ENCODE measurements around the gene STRN3.
"Not testable (repeated sequence)": the region's sequence is repeated elsewhere in the genome, so short reads cannot be mapped to it uniquely, and the experiment has no call there.

Gene STRN3

GRCh38 chr14:30966415-30967363 is 59.5 kb downstream of the STRN3 start:
- no peak for FAIRE-seq

DNA sequence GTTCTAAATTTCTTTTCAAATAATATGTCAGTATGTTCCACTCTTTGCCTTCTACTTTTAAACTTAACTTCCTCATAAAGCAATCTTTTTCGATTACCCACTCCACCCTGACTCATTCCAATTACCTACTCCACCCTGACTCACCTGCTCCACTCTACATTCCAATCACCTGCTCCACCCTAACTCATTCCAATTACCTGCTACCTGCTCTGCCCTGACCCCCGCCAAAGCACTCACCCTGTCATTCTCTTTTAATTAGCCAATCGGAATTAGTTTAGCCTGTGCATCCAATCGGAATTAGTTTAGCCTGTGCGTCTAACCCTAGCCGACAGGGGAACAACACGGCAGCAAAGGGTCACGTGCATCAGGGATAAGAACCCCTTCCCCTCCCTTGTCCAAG is 60.3 kb downstream of the STRN3 start:
- FAIRE-seq = not testable (repeated sequence)

DNA sequence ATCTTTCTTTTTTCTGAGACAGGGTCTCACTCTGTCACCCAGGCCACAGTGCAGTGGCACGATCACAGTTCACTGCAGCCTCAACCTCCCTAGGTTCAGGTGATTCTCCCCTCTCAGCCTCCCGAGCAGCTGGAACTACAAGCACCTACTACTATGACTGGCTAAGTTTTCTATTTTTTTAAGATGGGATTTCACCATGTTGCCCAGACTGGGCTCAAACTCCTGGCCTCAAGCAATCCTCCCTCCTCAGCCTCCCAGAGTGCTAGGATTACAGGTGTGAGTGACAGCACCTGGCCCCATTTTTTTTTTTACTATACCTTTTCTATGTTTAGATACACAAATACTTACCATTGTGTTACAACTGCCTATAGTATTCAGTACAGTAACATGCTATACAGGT is 63.6 kb downstream of the STRN3 start:
- not testable (repeated sequence) for FAIRE-seq

- no peak for FAIRE-seq
These were observed 64.8 kb downstream of the STRN3 start for GRCh38 chr14:30961330-30961729.

DNA sequence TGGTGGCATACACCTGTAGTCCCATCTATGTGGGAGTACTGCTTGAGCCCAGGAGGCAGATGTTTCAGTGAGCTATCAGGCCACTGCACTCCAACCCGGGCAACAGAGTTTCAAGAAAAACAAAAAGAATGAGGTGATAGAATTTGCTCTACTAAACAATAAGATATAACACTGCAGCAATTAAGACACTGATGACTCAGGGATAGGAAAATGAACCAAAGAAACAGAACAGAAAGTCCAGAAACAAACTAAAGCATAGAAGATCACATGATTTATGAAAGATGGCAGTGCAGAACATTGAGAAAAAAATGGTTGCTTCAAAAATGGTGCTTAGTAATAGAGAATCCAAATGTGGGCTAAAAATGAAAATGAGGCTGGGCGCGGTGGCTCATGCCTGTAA is 66.0 kb downstream of the STRN3 start:
- no peak for FAIRE-seq

DNA sequence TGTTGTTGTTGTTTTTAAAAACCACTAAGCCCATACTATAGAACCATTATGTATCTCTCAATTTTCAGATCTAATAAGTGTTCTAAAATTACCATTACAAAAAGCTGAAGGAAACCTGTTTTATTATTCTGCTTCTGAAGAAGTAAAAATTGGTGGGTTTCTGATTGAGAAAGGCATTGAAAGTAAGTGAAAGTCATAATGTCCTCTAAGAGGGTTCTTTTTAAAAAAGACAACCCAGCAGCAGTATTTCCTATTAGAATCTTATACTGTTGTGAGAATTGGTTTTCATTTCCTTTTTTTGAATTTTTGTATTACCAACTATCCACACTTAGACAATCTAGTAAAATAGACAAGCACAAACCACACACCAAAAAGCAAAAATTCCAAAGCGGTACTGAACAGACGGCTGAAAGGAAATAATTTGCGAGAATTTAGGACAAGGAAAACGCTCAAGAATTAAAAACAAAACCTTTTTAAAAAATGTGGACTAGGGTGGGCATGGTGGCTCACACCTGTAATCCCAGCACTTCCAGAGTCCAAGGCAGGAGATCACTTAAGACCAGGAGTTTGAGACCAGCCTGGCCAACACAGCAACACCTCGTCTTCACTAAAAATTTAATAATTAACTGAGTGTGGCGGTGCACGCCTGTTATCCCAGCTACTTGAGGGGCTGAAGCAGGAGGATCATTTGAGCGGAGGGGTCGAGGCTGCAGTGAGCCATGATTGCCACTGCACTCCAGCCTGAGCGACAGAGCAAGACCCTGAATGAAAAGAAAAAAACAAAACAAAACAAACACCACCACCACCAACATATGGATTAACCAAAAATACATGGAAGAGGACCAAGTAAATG is 67.4 kb downstream of the STRN3 start:
- no peak for FAIRE-seq

DNA sequence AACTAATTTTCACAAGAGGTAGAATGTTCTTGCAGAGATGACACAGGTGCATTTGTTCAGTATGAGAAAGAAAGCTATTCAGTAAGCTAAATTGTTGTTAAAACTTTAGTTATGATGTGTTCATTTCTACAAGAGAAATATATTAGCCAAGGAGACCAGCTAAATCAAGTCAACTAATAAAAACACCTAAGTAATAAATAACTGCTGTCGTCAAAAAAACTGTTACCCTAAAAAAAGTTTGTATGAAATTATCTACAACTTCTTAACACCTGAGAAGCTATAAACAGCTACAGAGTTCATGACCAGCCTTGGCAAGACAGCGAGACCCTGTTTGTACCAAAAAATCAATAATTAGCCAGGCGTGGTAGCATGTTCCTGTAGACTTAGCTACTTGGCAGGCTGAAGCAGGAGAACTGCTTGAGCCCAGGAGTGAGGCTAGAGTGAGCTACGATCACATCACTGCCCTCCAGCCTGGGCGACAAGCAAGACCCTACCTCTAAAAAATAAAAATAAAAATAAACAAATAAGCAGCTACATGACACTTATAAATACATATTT is 68.3 kb downstream of the STRN3 start:
- FAIRE-seq = no peak

DNA sequence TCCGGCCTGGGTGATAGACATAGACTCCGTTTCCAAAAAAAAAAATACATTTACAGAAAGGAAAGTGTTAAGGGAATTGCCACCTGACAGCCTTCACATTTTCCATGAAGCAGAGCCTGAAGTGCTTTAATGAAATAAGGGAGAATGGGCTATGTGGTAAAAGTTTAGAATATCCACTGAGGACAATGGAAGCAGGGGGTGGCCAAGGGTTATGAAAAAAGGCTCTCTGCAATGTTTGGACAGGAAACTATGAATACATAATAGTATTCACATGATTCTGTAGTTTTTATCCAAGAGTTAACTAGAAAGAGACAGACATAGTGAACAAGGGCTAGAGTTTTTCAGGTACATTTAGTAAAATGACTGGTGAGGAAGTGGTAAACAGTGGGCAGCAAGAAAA is 76.5 kb downstream of the STRN3 start:
- FAIRE-seq = no peak

- no peak for FAIRE-seq
These were observed 82.5 kb downstream of the STRN3 start for GRCh38 chr14:30943694-30944093.

- no peak for FAIRE-seq
These were observed 85.3 kb downstream of the STRN3 start for GRCh38 chr14:30940886-30941285.

DNA sequence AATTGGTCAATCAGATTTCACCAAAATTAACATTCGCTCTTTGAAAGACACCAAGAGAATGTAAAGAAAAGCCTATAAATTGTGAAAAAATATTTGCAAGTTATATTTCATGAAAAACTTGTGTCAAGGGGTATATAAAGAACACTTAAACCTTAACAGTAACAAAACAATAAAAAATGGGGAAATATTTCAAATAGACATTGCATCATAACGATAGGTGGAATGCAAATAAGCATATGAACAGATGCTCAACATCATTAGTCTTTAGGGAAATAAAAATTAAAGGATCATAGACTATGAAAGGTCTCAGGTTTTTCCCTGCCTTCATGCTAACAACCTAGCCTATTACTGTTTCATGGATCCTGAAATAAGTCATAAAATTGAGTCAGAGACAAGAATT is 87.6 kb downstream of the STRN3 start:
- FAIRE-seq = no peak

DNA sequence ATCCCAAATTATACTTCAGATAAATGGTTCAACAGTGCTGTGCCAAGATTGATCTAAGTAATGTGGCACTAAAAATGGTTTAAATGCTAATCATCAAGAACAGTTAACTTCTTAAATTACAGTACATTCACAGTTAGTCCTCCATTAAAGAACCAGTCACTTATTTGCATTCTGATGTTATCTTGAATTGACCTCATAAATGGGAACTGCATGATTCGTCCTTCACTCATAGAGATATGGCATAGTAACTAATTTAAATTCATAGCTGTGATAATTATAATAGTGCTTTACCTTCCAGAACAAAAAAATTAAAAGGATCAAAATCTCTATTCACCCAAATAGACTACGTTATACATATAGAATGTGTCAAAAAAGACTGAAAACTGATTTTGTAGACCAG is 90.7 kb downstream of the STRN3 start:
- FAIRE-seq = no peak

GRCh38 chr14:30933937-30934336 is 92.2 kb downstream of the STRN3 start:
- FAIRE-seq = not testable (repeated sequence)

- no peak for FAIRE-seq
These were observed 97.7 kb downstream of the STRN3 start for GRCh38 chr14:30928462-30928861.

DNA sequence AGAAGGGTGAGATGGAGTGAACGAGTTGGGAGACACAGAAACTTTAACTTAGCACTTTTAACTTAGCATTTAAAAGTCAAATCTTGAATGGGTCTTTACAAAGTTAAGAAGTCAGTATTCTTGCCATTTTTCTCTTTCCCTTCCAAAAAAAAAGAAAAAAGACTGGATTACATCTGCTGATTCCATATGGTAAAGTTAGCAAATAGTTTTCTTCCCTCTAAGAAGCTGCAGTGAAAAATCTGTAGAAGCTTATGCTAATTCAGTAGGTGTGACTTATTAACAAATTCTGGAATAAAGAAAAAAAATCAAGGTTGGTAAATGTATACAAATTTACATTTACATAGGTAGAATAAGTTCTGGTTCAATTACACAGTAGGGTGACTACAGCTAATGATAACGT is 100.9 kb downstream of the STRN3 start:
- FAIRE-seq = no peak

GRCh38 chr14:30921788-30922187 is 104.4 kb downstream of the STRN3 start:
- FAIRE-seq = no peak

- FAIRE-seq = no peak
These were observed 104.9 kb downstream of the STRN3 start for GRCh38 chr14:30921305-30921704.

DNA sequence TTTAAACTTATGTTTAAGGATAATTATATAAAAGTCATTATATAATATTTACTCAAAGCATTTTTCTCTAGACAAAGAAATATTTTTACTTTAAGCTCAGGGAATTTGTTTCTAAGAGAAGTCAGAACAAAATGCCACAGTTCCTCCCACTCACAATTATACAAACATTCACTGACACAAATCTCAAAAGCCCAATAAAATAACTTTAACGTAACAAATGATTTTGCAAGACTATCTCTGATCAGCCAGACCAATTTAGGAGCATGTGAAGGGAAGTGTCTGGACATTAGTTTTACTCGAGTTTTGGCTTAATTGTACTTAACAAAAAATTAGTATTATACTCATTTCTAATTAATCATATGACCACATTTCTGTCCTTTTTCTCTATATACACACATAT is 110.6 kb downstream of the STRN3 start:
- no peak for FAIRE-seq

GRCh38 chr14:30914812-30915211 is 111.4 kb downstream of the STRN3 start:
- FAIRE-seq = peak; percentile 31

- no peak for FAIRE-seq
These were observed 117.4 kb downstream of the STRN3 start for GRCh38 chr14:30908826-30909225.

DNA sequence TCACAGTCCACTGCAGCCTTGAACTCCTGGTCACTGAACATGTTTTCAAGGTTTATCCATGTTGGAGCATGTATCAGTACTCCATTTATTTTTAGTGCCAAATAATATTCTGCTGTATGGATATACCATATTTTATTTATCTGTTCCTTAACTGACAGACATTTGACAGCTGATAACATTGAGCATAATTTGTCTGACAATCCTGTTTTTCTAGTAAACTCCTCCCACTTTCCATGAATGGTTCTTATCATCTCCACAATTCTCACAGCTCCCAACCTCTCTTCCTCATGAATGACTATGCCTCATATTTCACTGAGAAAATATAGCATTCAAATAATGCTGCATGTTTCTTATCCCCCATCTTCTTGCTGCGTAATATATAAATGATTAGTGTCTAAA is 118.5 kb downstream of the STRN3 start:
- no peak for FAIRE-seq

GRCh38 chr14:30906752-30907658 is 119.2 kb downstream of the STRN3 start:
- FAIRE-seq = peak; percentile 78
